GM18508 (cell line): ENCODE results near the gene ITGA7.

Experiments used
- ATAC-seq: cut with Tn5 transposase; IDR thresholded peaks from one replicate; pipeline ENCODE4 v1.9.1; 2021; ENCODE audit warnings: moderate number of reproducible peaks; ENCODE audit not compliant: insufficient read depth, unreplicated experiment

Gene ITGA7

GRCh38 chr12:55707841-55708694 is at the start of gene ITGA7:
TSS of gene ITGA7 (minus strand) at chr12:55707904. CDS start at chr12:55707682, 222 bp downstream.
- ATAC-seq, result no peak

GRCh38 chr12:55755246-55755645 is 47.5 kb upstream of the ITGA7 start:
- ATAC-seq, result no peak

GRCh38 chr12:55748230-55748993 is 40.7 kb upstream of the ITGA7 start:
- ATAC-seq, result no peak

- no peak for ATAC-seq
These were observed 39.2 kb upstream of the ITGA7 start for GRCh38 chr12:55746913-55747231.

- no peak for ATAC-seq
These were observed 38.6 kb upstream of the ITGA7 start for GRCh38 chr12:55746174-55746912.

- no peak for ATAC-seq
These were observed 37.9 kb upstream of the ITGA7 start for GRCh38 chr12:55745361-55746173.

GRCh38 chr12:55744340-55745030 is 36.8 kb upstream of the ITGA7 start:
- no peak for ATAC-seq

- ATAC-seq, result no peak
These were observed 36.0 kb upstream of the ITGA7 start for GRCh38 chr12:55743406-55744339.

- no peak for ATAC-seq
These were observed 35.2 kb upstream of the ITGA7 start, which contains the start of gene GDF11 for GRCh38 chr12:55742719-55743405. TSS of gene GDF11 (plus strand) at chr12:55743122. CDS start at chr12:55743317, 195 bp downstream.

- ATAC-seq, result no peak
These were observed 34.4 kb upstream of the ITGA7 start for GRCh38 chr12:55741931-55742680.

GRCh38 chr12:55739025-55739378 is 31.3 kb upstream of the ITGA7 start:
- ATAC-seq, result no peak

- peak; percentile 80 for ATAC-seq
These were observed 30.7 kb upstream of the ITGA7 start for GRCh38 chr12:55738123-55739024.

- no peak for ATAC-seq
These were observed 29.9 kb upstream of the ITGA7 start for GRCh38 chr12:55737581-55738122.

- ATAC-seq, result no peak
These were observed 29.3 kb upstream of the ITGA7 start for GRCh38 chr12:55736780-55737580.

GRCh38 chr12:55736076-55736475 is 28.4 kb upstream of the ITGA7 start:
- no peak for ATAC-seq
